HL-60 (cell line): Measurements from ENCODE around the gene CFLAR.

Experiments
- GABPA ChIP-seq: IDR thresholded peaks from 2 replicates; pipeline ENCODE4 v1.6.1; 2012; ENCODE audit warnings: low read depth
- TF ChIP-seq, protein P1 (sequence below): IDR thresholded peaks from one replicate; pipeline ENCODE4 v1.5.1; 2011; ENCODE audit warnings: low read length, control low read depth, inconsistent platforms; ENCODE audit not compliant: insufficient read depth

GRCh38 chr2:201144101-201145051 lies 28.4 kb downstream of the CFLAR start:
- TF ChIP-seq, protein P1, sequence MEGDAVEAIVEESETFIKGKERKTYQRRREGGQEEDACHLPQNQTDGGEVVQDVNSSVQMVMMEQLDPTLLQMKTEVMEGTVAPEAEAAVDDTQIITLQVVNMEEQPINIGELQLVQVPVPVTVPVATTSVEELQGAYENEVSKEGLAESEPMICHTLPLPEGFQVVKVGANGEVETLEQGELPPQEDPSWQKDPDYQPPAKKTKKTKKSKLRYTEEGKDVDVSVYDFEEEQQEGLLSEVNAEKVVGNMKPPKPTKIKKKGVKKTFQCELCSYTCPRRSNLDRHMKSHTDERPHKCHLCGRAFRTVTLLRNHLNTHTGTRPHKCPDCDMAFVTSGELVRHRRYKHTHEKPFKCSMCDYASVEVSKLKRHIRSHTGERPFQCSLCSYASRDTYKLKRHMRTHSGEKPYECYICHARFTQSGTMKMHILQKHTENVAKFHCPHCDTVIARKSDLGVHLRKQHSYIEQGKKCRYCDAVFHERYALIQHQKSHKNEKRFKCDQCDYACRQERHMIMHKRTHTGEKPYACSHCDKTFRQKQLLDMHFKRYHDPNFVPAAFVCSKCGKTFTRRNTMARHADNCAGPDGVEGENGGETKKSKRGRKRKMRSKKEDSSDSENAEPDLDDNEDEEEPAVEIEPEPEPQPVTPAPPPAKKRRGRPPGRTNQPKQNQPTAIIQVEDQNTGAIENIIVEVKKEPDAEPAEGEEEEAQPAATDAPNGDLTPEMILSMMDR = no peak
- TF ChIP-seq GABPA = no peak
